GM23248 (cell line): ENCODE data around the gene ONECUT1.

Experiments used
- EZH2 ChIP-seq: fragments of 200-600 bp; sonication (generic); IDR thresholded peaks from 2 replicates; pipeline ENCODE4 v1.6.1; 2018; ENCODE audit warnings: antibody characterized with exemption, mild to moderate bottlenecking; ENCODE audit not compliant: insufficient read depth, poor library complexity, severe bottlenecking
- EZH2phosphoT487 ChIP-seq: fragments of 200-600 bp; sonication (generic); IDR thresholded peaks from 2 replicates; pipeline ENCODE4 v1.6.1; 2018; ENCODE audit warnings: antibody characterized with exemption, moderate library complexity, mild to moderate bottlenecking, low read depth; ENCODE audit not compliant: insufficient read depth

DNA sequence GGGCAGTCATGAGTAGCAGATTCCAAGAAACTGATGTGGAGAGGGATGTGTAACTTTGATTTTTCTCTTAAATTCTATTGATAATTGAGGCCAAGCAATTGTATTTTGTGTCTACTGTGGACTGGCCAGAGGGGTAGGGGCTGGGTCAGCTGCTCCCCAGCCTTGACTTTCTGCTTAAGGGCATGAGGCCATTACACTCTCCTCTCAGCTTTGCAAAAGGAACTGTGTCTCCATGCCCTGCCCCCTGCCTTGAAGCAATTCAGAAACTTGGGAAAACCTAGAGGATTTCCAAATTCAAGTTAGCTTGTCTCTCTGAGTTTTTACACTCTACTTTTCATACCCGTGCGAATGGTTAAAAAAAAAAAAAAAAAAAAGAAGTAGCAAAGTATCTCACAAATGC lies 38.6 kb downstream of the ONECUT1 start:
- TF ChIP-seq EZH2 (no peak), EZH2phosphoT487 (no peak)
